CD4-positive, alpha-beta memory T cell (primary cell): ENCODE results near the gene ADAMTS16. TPM values are rescaled to one million over a fixed set of nuclear protein-coding genes. Genes with fewer than 3 reads are reported as not detected.

Experiments
- CTCF ChIA-PET: fragments of 350-600 bp; sonication (Branson Sonifier 250); formaldehyde crosslinking; loops from one replicate; lab custom pipeline; 2021; ENCODE audit warnings: inconsistent platforms; ENCODE audit not compliant: partially characterized antibody; lab: Charles Lee
- POLR2A ChIA-PET: fragments of 350-600 bp; sonication (Branson Sonifier 250); formaldehyde crosslinking; loops from one replicate; lab custom pipeline; 2021; ENCODE audit not compliant: partially characterized antibody; lab: Charles Lee
- DNase-seq, 5 donors: peaks; one replicate each; pipeline versions ENCODE4 v3.0.0 to v3.0.0-alpha.2; 2020 to 2022; ENCODE audit warnings: mixed read lengths in 1 of 5
- H3K27ac ChIP-seq: one replicate; pipeline ENCODE4 v1.7.0; 2013; ENCODE audit warnings: low read depth, low read length
- H3K27me3 ChIP-seq: 2 replicates; pipeline ENCODE4 v1.7.0; 2013; ENCODE audit warnings: mild to moderate bottlenecking, low read length, moderate library complexity; ENCODE audit not compliant: insufficient read depth
- H3K36me3 ChIP-seq: 2 replicates; pipeline ENCODE4 v1.7.0; 2013; ENCODE audit warnings: mild to moderate bottlenecking, low read length, moderate library complexity; ENCODE audit not compliant: insufficient read depth
- H3K4me1 ChIP-seq: 2 replicates; pipeline ENCODE4 v1.7.0; 2013; ENCODE audit warnings: mild to moderate bottlenecking, low read length, moderate library complexity; ENCODE audit not compliant: insufficient read depth
- H3K4me3 ChIP-seq, 2 donors: one replicate each; pipeline ENCODE4 v1.7.0; 2013; ENCODE audit warnings: low read length in 2 of 2, mild to moderate bottlenecking in 1 of 2
- H3K9me3 ChIP-seq, 2 donors: one replicate each; pipeline ENCODE4 v1.7.0; 2013; ENCODE audit warnings: low read length in 2 of 2, control low read depth in 1 of 2; ENCODE audit not compliant: control insufficient read depth in 1 of 2
- H3K27ac Mint-ChIP-seq, 7 donors: one replicate each; pipeline ENCODE4 v1.8.0; 2020 to 2021; ENCODE audit warnings: mixed read lengths in 7 of 7, mild to moderate bottlenecking in 6 of 7, inconsistent platforms in 3 of 7, moderate library complexity in 3 of 7
- H3K27me3 Mint-ChIP-seq, 2 donors: one replicate each; pipeline ENCODE4 v1.8.0; 2020 to 2021; ENCODE audit warnings: mixed read lengths in 2 of 2
- H3K36me3 Mint-ChIP-seq, 2 donors: one replicate each; pipeline ENCODE4 v1.8.0; 2020 to 2021; ENCODE audit warnings: mixed read lengths in 2 of 2, inconsistent platforms in 1 of 2, mild to moderate bottlenecking in 1 of 2
- H3K4me1 Mint-ChIP-seq, 4 donors: one replicate each; pipeline ENCODE4 v1.8.0; 2020 to 2021; ENCODE audit warnings: mixed read lengths in 4 of 4, mild to moderate bottlenecking in 1 of 4
- H3K4me3 Mint-ChIP-seq, 8 donors: one replicate each; pipeline ENCODE4 v1.8.0; 2020 to 2021; ENCODE audit warnings: mixed read lengths in 8 of 8, mild to moderate bottlenecking in 7 of 8, moderate library complexity in 6 of 8, inconsistent platforms in 3 of 8
- H3K9me3 Mint-ChIP-seq, 8 donors: one replicate each; pipeline ENCODE4 v1.8.0; 2020 to 2021; ENCODE audit warnings: mixed read lengths in 8 of 8, mild to moderate bottlenecking in 5 of 8, inconsistent platforms in 3 of 8, moderate library complexity in 1 of 8
- intact Hi-C: fragments of 100-400 bp; cut with micrococcal nuclease; formaldehyde crosslinking; loops from one replicate; pipeline ENCODE4 v1.15.1; 2023
- polyA plus RNA-seq, 2 donors: library from polyadenylated mRNA; unstranded; fragments of 300-500 nt; fragmentation: Illumina TruSeq; gene quantifications; one replicate each; pipeline ENCODE4 v1.2.3, GENCODE V29; 2021
- total RNA-seq, 2 experiments: library from RNA; stranded (reverse); gene quantifications; one replicate each; pipeline ENCODE4 v1.2.3, GENCODE V29; 2021

The ADAMTS16 gene
- total and polyA plus RNA-seq, 4 experiments from 2014 or later = not detected

- Histone ChIP-seq H3K4me1 (no peaks in the 10 kb centered on the region), H3K36me3 (no peaks in the 10 kb centered on the region), H3K27me3 (no peaks in the 10 kb centered on the region), H3K27ac (no peak overlapping the region), H3K4me3 (no peak overlapping the region), H3K9me3 (no peaks in the 10 kb centered on the region)
- Mint-ChIP-seq H3K9me3 (peaks cover 0 to 5% (median 0%) of the 10 kb centered on the region in 8 donors), H3K4me1 (no peaks in the 10 kb centered on the region), H3K4me3 (no peak overlapping the region), H3K36me3 (no peaks in the 10 kb centered on the region), H3K27me3 (no peaks in the 10 kb centered on the region), H3K27ac (no peak overlapping the region)
- no peak for DNase-seq
- ChIA-PET CTCF (no interaction called here), POLR2A (no interaction called here)
- intact Hi-C loops = no loop called here
Observed at GRCh38 chr5:5209510-5210286, 69.6 kb downstream of the ADAMTS16 start.

DNA sequence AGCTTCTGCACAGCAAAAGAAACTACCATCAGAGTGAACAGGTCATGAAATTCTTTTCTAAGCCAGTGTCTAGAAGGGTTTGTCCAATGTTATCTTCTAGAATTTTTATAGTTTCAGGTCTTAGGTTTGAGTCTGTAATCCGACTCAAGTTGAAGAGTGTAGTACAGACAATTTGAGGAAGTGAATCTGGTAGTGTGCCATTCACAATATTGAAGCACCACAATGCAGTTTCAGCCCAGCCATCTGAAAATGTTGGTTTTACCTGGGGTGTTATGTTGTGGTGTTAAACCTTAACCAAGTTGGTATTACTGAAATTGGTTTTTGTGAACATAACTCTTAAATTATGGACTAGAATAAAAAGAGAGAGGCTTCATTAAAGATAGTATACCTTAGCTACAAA is 77.2 kb downstream of the ADAMTS16 start:
- Mint-ChIP-seq H3K4me1 (no peaks in the 10 kb centered on the region), H3K4me3 (no peak overlapping the region), H3K9me3 (peaks cover 0 to 7% (median 0%) of the 10 kb centered on the region in 8 donors), H3K27me3 (no peaks in the 10 kb centered on the region), H3K27ac (no peak overlapping the region), H3K36me3 (no peaks in the 10 kb centered on the region)
- POLR2A ChIA-PET = no interaction called here
- no peaks in the 10 kb centered on the region for H3K36me3 ChIP-seq
- no peaks in the 10 kb centered on the region for H3K9me3 ChIP-seq
- H3K4me3 ChIP-seq = no peak overlapping the region
- no peak overlapping the region for H3K27ac ChIP-seq
- intact Hi-C loops = no loop called here
- H3K27me3 ChIP-seq = no peaks in the 10 kb centered on the region
- CTCF ChIA-PET = no interaction called here
- no peak for DNase-seq
- H3K4me1 ChIP-seq = no peaks in the 10 kb centered on the region

DNA sequence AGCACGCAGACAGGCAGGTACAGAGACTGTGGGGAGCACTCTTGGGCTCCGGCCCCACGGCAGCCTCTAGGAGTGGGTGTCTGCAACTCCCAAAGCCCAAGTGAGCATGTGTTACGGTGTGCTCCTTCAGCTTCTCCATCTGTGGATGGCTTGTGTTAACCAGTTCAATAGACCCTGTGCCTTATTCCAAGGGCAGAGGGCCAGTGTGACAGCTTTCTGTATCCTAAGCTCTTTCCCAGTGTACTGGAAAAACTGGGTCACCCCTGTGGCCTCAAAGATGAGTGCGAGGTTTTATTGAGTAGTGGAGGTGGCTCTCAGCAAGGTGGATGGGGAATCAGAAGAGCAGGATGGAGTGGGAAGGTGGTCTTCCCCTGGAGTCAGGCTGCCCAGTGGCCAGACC is 78.3 kb downstream of the ADAMTS16 start:
- Histone ChIP-seq H3K36me3 (no peaks in the 10 kb centered on the region), H3K9me3 (no peaks in the 10 kb centered on the region), H3K27me3 (no peaks in the 10 kb centered on the region), H3K27ac (no peak overlapping the region), H3K4me3 (no peak overlapping the region), H3K4me1 (no peaks in the 10 kb centered on the region)
- Mint-ChIP-seq H3K36me3 (no peaks in the 10 kb centered on the region), H3K27me3 (no peaks in the 10 kb centered on the region), H3K4me3 (no peak overlapping the region), H3K9me3 (peaks cover 0 to 7% (median 0%) of the 10 kb centered on the region in 8 donors), H3K27ac (no peak overlapping the region), H3K4me1 (no peaks in the 10 kb centered on the region)
- ChIA-PET CTCF (no interaction called here), POLR2A (no interaction called here)
- no peak for DNase-seq
- intact Hi-C loops = no loop called here

DNA sequence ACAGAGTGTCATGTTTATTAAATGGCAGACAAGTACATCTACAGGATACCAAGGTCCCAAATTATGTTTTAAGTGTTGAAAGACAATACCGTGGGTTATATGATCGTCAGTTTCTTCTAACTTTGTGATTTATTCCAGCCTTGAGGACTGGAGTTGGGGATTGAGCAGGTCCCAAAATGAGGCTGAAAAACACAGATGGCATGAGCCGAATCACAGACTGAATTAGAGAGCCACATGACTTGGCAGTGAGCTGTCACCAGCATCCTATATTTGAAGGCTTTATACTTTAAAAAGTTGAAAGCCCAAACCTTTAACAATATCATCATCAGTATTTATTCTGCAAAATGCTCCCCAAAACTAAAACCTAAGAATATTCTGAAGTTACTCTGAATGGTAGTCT is 79.4 kb downstream of the ADAMTS16 start:
- Histone ChIP-seq H3K36me3 (no peaks in the 10 kb centered on the region), H3K9me3 (no peaks in the 10 kb centered on the region), H3K27ac (no peak overlapping the region), H3K27me3 (no peaks in the 10 kb centered on the region), H3K4me3 (no peak overlapping the region), H3K4me1 (no peaks in the 10 kb centered on the region)
- no peaks in the 10 kb centered on the region for H3K36me3 Mint-ChIP-seq
- H3K9me3 Mint-ChIP-seq = peaks cover 0 to 7% (median 0%) of the 10 kb centered on the region in 8 donors
- H3K4me3 Mint-ChIP-seq = no peak overlapping the region
- no peak for DNase-seq
- H3K27me3 Mint-ChIP-seq = no peaks in the 10 kb centered on the region
- H3K27ac Mint-ChIP-seq = no peak overlapping the region
- intact Hi-C loops = no loop called here
- no peaks in the 10 kb centered on the region for H3K4me1 Mint-ChIP-seq
- POLR2A ChIA-PET = no interaction called here
- CTCF ChIA-PET = no interaction called here

DNA sequence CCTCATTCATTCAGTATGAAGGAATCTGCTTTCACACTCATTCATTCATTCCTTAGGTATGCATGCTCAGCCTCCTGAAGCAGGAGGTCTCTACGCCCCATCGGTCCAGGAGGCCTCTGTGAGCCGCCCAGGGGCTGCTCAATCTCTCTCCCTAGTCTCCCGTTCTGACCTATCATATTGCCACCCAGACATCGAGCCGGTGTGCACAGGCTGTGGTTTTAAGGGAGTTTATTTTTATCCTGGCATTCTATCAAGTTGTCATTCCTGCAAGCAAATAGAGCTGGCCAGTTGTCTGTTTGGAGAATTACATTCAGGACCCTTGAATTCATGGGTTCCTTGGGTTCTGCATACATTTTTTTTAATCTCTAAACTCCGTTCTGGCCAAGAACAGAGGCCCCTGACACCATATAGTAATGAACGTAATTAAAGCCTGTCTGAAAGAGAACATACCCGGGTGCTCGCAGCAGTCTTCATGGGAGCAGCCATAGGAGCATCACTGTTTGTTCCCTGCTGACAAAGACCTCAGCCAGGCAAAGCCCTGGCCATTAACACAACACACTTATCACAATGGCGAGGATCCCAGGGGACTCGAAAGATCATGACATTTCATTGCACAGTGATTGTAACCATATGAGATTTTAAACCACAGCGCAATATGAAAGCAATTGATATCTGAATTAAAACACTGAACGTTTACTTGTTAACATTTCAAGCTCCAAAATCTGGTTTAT is 80.9 kb downstream of the ADAMTS16 start:
- Histone ChIP-seq H3K4me1 (no peaks in the 10 kb centered on the region), H3K4me3 (no peak overlapping the region), H3K36me3 (no peaks in the 10 kb centered on the region), H3K9me3 (no peaks in the 10 kb centered on the region), H3K27me3 (no peaks in the 10 kb centered on the region), H3K27ac (no peak overlapping the region)
- ChIA-PET POLR2A (no interaction called here), CTCF (no interaction called here)
- Mint-ChIP-seq H3K9me3 (peaks cover 0 to 9% (median under 1%) of the 10 kb centered on the region in 8 donors), H3K4me1 (no peaks in the 10 kb centered on the region), H3K27ac (no peak overlapping the region), H3K4me3 (no peak overlapping the region), H3K27me3 (no peaks in the 10 kb centered on the region), H3K36me3 (no peaks in the 10 kb centered on the region)
- no peak for DNase-seq
- intact Hi-C loops = no loop called here

GRCh38 chr5:5221724-5222123 is 81.6 kb downstream of the ADAMTS16 start:
- ChIA-PET POLR2A (no interaction called here), CTCF (no interaction called here)
- no peaks in the 10 kb centered on the region for H3K36me3 ChIP-seq
- Mint-ChIP-seq H3K36me3 (no peaks in the 10 kb centered on the region), H3K4me1 (no peaks in the 10 kb centered on the region), H3K9me3 (peaks cover 0 to 9% (median under 1%) of the 10 kb centered on the region in 8 donors), H3K4me3 (no peak overlapping the region), H3K27ac (no peak overlapping the region), H3K27me3 (no peaks in the 10 kb centered on the region)
- H3K4me3 ChIP-seq = no peak overlapping the region
- intact Hi-C loops = no loop called here
- no peaks in the 10 kb centered on the region for H3K4me1 ChIP-seq
- H3K9me3 ChIP-seq = no peaks in the 10 kb centered on the region
- no peak overlapping the region for H3K27ac ChIP-seq
- H3K27me3 ChIP-seq = no peaks in the 10 kb centered on the region
- no peak for DNase-seq

- H3K4me1 ChIP-seq = no peaks in the 10 kb centered on the region
- Mint-ChIP-seq H3K27ac (no peak overlapping the region), H3K36me3 (no peaks in the 10 kb centered on the region), H3K27me3 (no peaks in the 10 kb centered on the region), H3K4me1 (no peaks in the 10 kb centered on the region), H3K9me3 (peaks cover 0 to 8% (median 0%) of the 10 kb centered on the region in 8 donors), H3K4me3 (no peak overlapping the region)
- H3K36me3 ChIP-seq = no peaks in the 10 kb centered on the region
- ChIA-PET POLR2A (no interaction called here), CTCF (no interaction called here)
- no peak overlapping the region for H3K4me3 ChIP-seq
- DNase-seq = no peak
- H3K27ac ChIP-seq = no peak overlapping the region
- no peaks in the 10 kb centered on the region for H3K27me3 ChIP-seq
- intact Hi-C loops = no loop called here
- H3K9me3 ChIP-seq = no peaks in the 10 kb centered on the region
Observed at GRCh38 chr5:5231576-5231975, 91.4 kb downstream of the ADAMTS16 start.
